Ishikawa (cell line): Measurements from ENCODE around the gene GALNTL6.

Source experiments
- CEBPB ChIP-seq: IDR thresholded peaks from 2 replicates; pipeline ENCODE4 v1.6.1; 2012
- CREB1 ChIP-seq: IDR thresholded peaks from 2 replicates; pipeline ENCODE4 v1.6.1; 2012; ENCODE audit warnings: low read depth
- EGR1 ChIP-seq: IDR thresholded peaks from 2 replicates; pipeline ENCODE4 v1.6.1; 2012
- EP300 ChIP-seq: IDR thresholded peaks from 2 replicates; pipeline ENCODE4 v1.6.1; 2012; ENCODE audit warnings: borderline replicate concordance
- FOXM1 ChIP-seq: IDR thresholded peaks from 2 replicates; pipeline ENCODE4 v1.6.1; 2012; ENCODE audit warnings: low read depth, borderline replicate concordance
- MAX ChIP-seq: IDR thresholded peaks from 2 replicates; pipeline ENCODE4 v1.6.1; 2012
- NFIC ChIP-seq: IDR thresholded peaks from 2 replicates; pipeline ENCODE4 v1.6.1; 2012
- RAD21 ChIP-seq: IDR thresholded peaks from 2 replicates; pipeline ENCODE4 v1.6.1; 2012; ENCODE audit warnings: low read depth
- REST ChIP-seq: IDR thresholded peaks from 2 replicates; pipeline ENCODE4 v1.6.1; 2012; ENCODE audit warnings: low read depth, mild to moderate bottlenecking
- TAF1 ChIP-seq: IDR thresholded peaks from 2 replicates; pipeline ENCODE4 v1.6.1; 2012; ENCODE audit warnings: low read depth, mild to moderate bottlenecking
- TCF12 ChIP-seq: IDR thresholded peaks from 2 replicates; pipeline ENCODE4 v1.6.1; 2012; ENCODE audit warnings: low read depth
- TEAD4 ChIP-seq: IDR thresholded peaks from 2 replicates; pipeline ENCODE4 v1.6.1; 2012
- USF1 ChIP-seq: IDR thresholded peaks from 2 replicates; pipeline ENCODE4 v1.6.1; 2012
- YY1 ChIP-seq: IDR thresholded peaks from 2 replicates; pipeline ENCODE4 v1.6.1; 2012; ENCODE audit warnings: low read depth
- ZBTB7A ChIP-seq: IDR thresholded peaks from 2 replicates; pipeline ENCODE4 v1.6.1; 2012; ENCODE audit warnings: low read depth

The GALNTL6 gene

GRCh38 chr4:172124656-172125308 is 311.6 kb downstream of the GALNTL6 start:
- TF ChIP-seq EP300 = no peak
- TF ChIP-seq TCF12 = no peak
- no peak for TF ChIP-seq MAX
- no peak for TF ChIP-seq TEAD4
- TF ChIP-seq REST = no peak
- TF ChIP-seq NFIC = no peak
- TF ChIP-seq CEBPB = no peak
- no peak for TF ChIP-seq FOXM1
- TF ChIP-seq YY1 = no peak
- TF ChIP-seq ZBTB7A = no peak
- TF ChIP-seq EGR1 = no peak
- no peak for TF ChIP-seq TAF1
- TF ChIP-seq RAD21 = no peak
- TF ChIP-seq CREB1 = no peak
- no peak for TF ChIP-seq USF1

GRCh38 chr4:172125443-172125842 is 312.2 kb downstream of the GALNTL6 start:
- TF ChIP-seq CEBPB (no peak), EGR1 (no peak), TAF1 (no peak), TEAD4 (no peak), RAD21 (no peak), TCF12 (no peak), YY1 (no peak), USF1 (no peak), REST (no peak), EP300 (no peak), CREB1 (no peak), FOXM1 (no peak), MAX (no peak), NFIC (no peak)

GRCh38 chr4:172127168-172127567 is 314.0 kb downstream of the GALNTL6 start:
- TF ChIP-seq TAF1 = no peak
- TF ChIP-seq NFIC = no peak

DNA sequence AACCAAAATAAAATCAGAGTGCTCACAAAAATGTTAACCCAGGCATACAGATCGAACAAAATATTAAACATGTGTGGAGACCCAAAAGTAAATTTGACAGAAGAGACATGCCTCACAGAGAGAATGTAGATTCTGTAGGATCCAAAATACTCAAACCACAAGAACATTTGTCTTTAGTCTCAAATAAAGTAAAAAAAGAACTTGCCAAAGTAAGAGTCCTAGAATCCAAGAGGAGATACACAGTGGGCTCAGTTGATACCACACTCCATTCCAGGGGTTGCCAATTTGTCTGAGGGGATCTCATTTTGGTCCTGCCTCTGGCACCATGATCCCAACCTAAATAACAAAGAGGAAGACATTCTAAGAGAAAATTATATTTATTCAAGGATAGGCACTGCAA is 316.4 kb downstream of the GALNTL6 start:
- TF ChIP-seq CREB1 = no peak
- no peak for TF ChIP-seq EGR1
- no peak for TF ChIP-seq CEBPB
- TF ChIP-seq MAX = no peak
- TF ChIP-seq TEAD4 = no peak
- TF ChIP-seq YY1 = no peak
- TF ChIP-seq FOXM1 = no peak
- TF ChIP-seq TAF1 = no peak
- TF ChIP-seq REST = no peak
- no peak for TF ChIP-seq ZBTB7A
- TF ChIP-seq RAD21 = no peak

DNA sequence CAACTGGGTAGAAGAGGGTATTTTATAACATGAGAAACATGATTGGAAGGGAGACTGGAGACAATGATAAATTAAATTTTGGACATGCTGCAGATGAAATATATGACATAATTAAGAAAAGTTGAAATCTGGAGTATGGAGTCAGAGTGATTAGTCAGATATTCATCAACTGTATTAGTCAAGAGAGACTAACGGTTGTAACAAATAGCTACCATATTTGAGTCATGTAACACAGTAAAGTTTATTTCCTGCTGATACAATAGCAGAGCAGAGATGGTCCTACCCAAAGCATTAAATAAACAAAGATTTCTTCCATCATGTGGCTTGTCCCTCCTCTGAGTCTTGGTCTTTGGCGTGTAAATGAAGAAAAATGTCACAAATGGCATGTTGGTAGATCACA is 321.3 kb downstream of the GALNTL6 start:
- TF ChIP-seq EP300 (no peak), CEBPB (no peak), USF1 (no peak), FOXM1 (no peak), TAF1 (no peak), REST (no peak), CREB1 (no peak), EGR1 (no peak), NFIC (no peak), TEAD4 (no peak), MAX (no peak), TCF12 (no peak), ZBTB7A (no peak), YY1 (no peak), RAD21 (no peak)
